Measurements from ENCODE around the gene FAM53A.
A peak's percentile ranks its signal among the peaks of the same experiment; 100 is the strongest.

Gene FAM53A

DNA sequence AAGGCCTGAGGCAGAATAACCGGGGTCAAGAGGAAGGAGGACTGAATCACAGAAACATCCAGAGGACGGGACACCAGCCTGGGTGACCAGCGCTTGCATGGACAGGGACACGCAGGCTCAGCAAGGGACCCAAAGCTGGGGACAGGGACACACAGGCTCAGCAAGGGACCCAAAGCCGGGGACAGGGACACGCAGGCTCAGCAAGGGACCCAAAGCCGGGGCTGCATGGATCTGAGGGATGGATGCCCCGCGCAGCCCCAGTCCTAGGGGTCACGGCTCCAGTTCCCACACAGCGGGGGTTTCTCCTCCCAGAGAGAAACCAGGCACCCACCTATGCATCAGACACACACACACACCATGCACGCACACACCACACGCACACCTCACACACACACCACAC lies 32.5 kb downstream of the FAM53A start:
- H3K36me3 ChIP-seq (ENCODE audit: control insufficient read depth in 2 of 2, insufficient read depth in 1 of 2, low read length in 2 of 2), result no peaks in the 10 kb centered on the region
- no peak overlapping the region for H3K4me3 ChIP-seq (ENCODE audit: low read depth, low read length)
- H3K9me3 ChIP-seq (ENCODE audit: control insufficient read depth, insufficient read depth, low read depth, low read length), result no peaks in the 10 kb centered on the region
- ChIA-PET CTCF (no interaction called here), POLR2A (no interaction called here)
- no peak overlapping the region for H3K27ac ChIP-seq (ENCODE audit: extremely low read depth, low read depth, low read length)
- TF ChIP-seq ZNF157 (tag by site-specific recombination; IDR thresholded peaks at IDR 0.05), result no peak
- no peak for TF ChIP-seq ZNF37A (tag by site-specific recombination; IDR thresholded peaks at IDR 0.05)
- no peak for TF ChIP-seq CTCF (tag by site-specific recombination; IDR thresholded peaks at IDR 0.05)
- TF ChIP-seq ZNF354C (tag by site-specific recombination; IDR thresholded peaks at IDR 0.05; ENCODE audit: borderline replicate concordance, low read depth), result no peak
- no peak for TF ChIP-seq ZNF248 (tag by site-specific recombination; IDR thresholded peaks at IDR 0.05)
- TF ChIP-seq ZNF274 (IDR thresholded peaks at IDR 0.05; ENCODE audit: low read length), result no peak
- no peak for TF ChIP-seq ZNF274 (tag by site-specific recombination; IDR thresholded peaks at IDR 0.05; ENCODE audit: borderline replicate concordance)
- TF ChIP-seq ZNF626 (tag by site-specific recombination; IDR thresholded peaks at IDR 0.05), result no peak
- TF ChIP-seq ZNF266 (tag by site-specific recombination; IDR thresholded peaks at IDR 0.05; ENCODE audit: low read depth), result no peak
- no peak for TF ChIP-seq ZNF629 (tag by site-specific recombination; IDR thresholded peaks at IDR 0.05)
- no peak for TF ChIP-seq ZNF791 (tag by site-specific recombination; IDR thresholded peaks at IDR 0.05)
- TF ChIP-seq ZNF76 (tag by site-specific recombination; IDR thresholded peaks at IDR 0.05; ENCODE audit: borderline replicate concordance, low read depth), result no peak
- TF ChIP-seq ZNF777 (tag by site-specific recombination; IDR thresholded peaks at IDR 0.05; ENCODE audit: borderline replicate concordance), result no peak
- TF ChIP-seq YY1 (tag by site-specific recombination; IDR thresholded peaks at IDR 0.05), result no peak
- no peak for TF ChIP-seq ZNF664 (tag by site-specific recombination; IDR thresholded peaks at IDR 0.05)
- no peak for TF ChIP-seq ZNF571 (tag by site-specific recombination; IDR thresholded peaks at IDR 0.05)
- TF ChIP-seq, protein P1, sequence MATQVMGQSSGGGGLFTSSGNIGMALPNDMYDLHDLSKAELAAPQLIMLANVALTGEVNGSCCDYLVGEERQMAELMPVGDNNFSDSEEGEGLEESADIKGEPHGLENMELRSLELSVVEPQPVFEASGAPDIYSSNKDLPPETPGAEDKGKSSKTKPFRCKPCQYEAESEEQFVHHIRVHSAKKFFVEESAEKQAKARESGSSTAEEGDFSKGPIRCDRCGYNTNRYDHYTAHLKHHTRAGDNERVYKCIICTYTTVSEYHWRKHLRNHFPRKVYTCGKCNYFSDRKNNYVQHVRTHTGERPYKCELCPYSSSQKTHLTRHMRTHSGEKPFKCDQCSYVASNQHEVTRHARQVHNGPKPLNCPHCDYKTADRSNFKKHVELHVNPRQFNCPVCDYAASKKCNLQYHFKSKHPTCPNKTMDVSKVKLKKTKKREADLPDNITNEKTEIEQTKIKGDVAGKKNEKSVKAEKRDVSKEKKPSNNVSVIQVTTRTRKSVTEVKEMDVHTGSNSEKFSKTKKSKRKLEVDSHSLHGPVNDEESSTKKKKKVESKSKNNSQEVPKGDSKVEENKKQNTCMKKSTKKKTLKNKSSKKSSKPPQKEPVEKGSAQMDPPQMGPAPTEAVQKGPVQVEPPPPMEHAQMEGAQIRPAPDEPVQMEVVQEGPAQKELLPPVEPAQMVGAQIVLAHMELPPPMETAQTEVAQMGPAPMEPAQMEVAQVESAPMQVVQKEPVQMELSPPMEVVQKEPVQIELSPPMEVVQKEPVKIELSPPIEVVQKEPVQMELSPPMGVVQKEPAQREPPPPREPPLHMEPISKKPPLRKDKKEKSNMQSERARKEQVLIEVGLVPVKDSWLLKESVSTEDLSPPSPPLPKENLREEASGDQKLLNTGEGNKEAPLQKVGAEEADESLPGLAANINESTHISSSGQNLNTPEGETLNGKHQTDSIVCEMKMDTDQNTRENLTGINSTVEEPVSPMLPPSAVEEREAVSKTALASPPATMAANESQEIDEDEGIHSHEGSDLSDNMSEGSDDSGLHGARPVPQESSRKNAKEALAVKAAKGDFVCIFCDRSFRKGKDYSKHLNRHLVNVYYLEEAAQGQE (tag by site-specific recombination; IDR thresholded peaks at IDR 0.05), result no peak
- TF ChIP-seq ZNF529 (tag by site-specific recombination; IDR thresholded peaks at IDR 0.05; ENCODE audit: insufficient replicate concordance), result no peak
- no peak for TF ChIP-seq INSM2 (tag by site-specific recombination; IDR thresholded peaks at IDR 0.05)
- no peak for TF ChIP-seq ZNF211 (tag by site-specific recombination; IDR thresholded peaks at IDR 0.05; ENCODE audit: low read depth)
- no peak for TF ChIP-seq ZBTB8A (tag by site-specific recombination; IDR thresholded peaks at IDR 0.05)
- H3K4me1 ChIP-seq (ENCODE audit: control insufficient read depth, insufficient read depth, low read length), result no peaks in the 10 kb centered on the region

GRCh38 chr4:1648962-1649361 lies 35.2 kb downstream of the FAM53A start:
- CTCF ChIA-PET, result no interaction called here
- Histone ChIP-seq H3K4me3 (ENCODE audit: low read depth, low read length) (no peak overlapping the region), H3K4me1 (ENCODE audit: control insufficient read depth, insufficient read depth, low read length) (no peaks in the 10 kb centered on the region), H3K9me3 (ENCODE audit: control insufficient read depth, insufficient read depth, low read depth, low read length) (no peaks in the 10 kb centered on the region), H3K36me3 (ENCODE audit: control insufficient read depth in 2 of 2, insufficient read depth in 1 of 2, low read length in 2 of 2) (no peaks in the 10 kb centered on the region), H3K27ac (ENCODE audit: extremely low read depth, low read depth, low read length) (no peak overlapping the region)
- POLR2A ChIA-PET, result no interaction called here
- TF ChIP-seq ZNF366 (tag by site-specific recombination; conservative IDR thresholded peaks at IDR 0.05) (0 out of 2 replicates have a peak, but pooled peaks have one; percentile 8), ZNF549 (tag by site-specific recombination; IDR thresholded peaks at IDR 0.05) (no peak), CTCF (tag by site-specific recombination; IDR thresholded peaks at IDR 0.05) (no peak), PRDM1 (tag by site-specific recombination; IDR thresholded peaks at IDR 0.05) (peak; percentile 94)

All from HEK293 (cell line).